Breast epithelium (tissue), 3 donors: ENCODE results near the gene CDH13.

ENCODE experiments used
- POLR2A ChIP-seq: fragments of 450-650 bp; IDR thresholded peaks from one replicate; pipeline ENCODE4 v1.6.1; 2016; ENCODE audit warnings: antibody characterized with exemption, mild to moderate bottlenecking, moderate library complexity
- TF ChIP-seq, protein P1 (sequence below), 3 donors: fragments of 450-650 bp; IDR thresholded peaks; one replicate each; pipeline ENCODE4 v1.5.1; 2016 to 2017; ENCODE audit warnings: antibody characterized with exemption in 3 of 3, mild to moderate bottlenecking in 3 of 3, moderate library complexity in 3 of 3

DNA sequence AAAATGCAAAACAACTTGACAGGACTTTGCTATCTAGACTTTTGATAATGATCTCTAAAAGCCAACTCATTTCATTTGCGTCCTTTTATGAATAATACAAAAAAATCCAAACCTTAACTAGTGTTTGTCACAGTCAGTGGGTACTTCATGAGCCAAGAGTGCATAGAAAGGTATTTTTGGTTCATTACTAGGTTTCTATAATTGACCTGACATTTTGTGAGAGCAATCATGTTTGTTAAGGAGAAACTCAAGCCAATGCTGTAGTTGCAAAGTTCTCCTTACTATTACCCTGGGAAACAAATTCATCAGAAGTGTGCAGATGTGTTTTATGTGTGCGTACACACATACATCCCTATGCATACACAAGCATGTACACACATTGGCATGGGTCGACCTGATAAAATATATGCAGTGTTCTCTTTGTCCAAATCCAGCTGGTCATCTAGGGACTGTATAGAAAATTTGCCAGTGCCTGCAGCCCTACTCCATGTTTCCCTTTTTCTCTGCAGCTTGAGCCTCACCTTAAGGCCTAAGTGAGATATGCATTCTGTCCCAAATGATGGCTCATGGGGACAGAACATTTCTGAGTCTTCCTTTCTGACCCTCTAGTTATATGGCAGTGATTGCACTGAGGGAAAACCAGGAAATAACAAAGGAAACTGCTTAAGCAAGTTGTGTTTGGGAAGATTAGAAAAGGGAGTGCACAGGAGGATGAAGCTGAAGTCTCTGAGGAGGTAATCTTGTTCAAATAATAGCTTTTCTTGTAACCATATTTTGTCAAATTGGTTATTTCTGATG is 128.1 kb downstream of the CDH13 start:
- TF ChIP-seq, protein P1, sequence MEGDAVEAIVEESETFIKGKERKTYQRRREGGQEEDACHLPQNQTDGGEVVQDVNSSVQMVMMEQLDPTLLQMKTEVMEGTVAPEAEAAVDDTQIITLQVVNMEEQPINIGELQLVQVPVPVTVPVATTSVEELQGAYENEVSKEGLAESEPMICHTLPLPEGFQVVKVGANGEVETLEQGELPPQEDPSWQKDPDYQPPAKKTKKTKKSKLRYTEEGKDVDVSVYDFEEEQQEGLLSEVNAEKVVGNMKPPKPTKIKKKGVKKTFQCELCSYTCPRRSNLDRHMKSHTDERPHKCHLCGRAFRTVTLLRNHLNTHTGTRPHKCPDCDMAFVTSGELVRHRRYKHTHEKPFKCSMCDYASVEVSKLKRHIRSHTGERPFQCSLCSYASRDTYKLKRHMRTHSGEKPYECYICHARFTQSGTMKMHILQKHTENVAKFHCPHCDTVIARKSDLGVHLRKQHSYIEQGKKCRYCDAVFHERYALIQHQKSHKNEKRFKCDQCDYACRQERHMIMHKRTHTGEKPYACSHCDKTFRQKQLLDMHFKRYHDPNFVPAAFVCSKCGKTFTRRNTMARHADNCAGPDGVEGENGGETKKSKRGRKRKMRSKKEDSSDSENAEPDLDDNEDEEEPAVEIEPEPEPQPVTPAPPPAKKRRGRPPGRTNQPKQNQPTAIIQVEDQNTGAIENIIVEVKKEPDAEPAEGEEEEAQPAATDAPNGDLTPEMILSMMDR (IDR thresholded peaks at IDR 0.05), result no peak
- TF ChIP-seq POLR2A, result no peak
